ENCODE measurements around the gene MTA1.

DNA sequence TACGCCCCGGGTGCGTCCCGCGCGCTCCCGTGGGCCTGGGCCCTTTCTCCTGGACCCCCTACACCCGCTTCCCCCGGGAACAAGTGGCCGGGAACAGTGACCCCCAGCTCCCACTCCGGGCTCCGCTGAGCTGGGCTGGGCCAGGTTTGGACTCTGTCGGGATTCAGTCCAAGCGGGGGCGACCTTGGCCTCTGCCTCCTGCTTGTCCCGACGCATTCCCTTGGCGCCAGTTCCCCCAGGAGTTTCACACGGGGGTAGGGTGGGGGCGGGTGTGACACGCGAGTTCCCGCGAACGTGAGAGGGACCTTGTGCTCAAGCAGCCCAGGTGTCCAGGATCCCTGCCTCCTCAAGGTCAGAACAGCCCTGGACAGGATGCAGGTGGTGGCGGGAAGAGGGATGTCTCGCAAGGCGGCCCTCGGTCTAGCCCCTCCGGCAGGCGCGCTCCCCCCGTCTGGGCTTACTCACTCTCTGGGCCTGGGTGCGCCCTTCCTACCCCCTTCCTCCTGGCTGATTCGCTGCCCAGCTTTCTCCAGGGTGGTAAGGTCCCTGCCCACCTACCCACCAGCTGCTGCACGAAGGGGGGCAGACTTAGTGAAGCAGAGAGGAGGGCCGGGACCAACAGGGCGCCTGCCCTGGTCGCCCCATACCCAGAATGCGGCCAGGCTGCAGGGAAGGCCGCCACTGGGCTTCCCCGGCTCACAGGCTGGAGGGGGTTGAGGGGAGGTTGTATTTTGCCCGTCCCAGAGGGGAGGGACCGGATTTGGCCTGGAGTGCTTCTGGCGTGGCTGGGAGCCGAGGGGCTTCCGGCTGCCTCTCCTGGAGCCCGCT, 55.9 kb downstream of the MTA1 start:
- TF ChIP-seq, protein P1, sequence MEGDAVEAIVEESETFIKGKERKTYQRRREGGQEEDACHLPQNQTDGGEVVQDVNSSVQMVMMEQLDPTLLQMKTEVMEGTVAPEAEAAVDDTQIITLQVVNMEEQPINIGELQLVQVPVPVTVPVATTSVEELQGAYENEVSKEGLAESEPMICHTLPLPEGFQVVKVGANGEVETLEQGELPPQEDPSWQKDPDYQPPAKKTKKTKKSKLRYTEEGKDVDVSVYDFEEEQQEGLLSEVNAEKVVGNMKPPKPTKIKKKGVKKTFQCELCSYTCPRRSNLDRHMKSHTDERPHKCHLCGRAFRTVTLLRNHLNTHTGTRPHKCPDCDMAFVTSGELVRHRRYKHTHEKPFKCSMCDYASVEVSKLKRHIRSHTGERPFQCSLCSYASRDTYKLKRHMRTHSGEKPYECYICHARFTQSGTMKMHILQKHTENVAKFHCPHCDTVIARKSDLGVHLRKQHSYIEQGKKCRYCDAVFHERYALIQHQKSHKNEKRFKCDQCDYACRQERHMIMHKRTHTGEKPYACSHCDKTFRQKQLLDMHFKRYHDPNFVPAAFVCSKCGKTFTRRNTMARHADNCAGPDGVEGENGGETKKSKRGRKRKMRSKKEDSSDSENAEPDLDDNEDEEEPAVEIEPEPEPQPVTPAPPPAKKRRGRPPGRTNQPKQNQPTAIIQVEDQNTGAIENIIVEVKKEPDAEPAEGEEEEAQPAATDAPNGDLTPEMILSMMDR (IDR thresholded peaks at IDR 0.05), result no peak
- no peak for TF ChIP-seq MAFK (IDR thresholded peaks at IDR 0.05; ENCODE audit: partially characterized antibody)
- no peak for TF ChIP-seq NR3C1 (IDR thresholded peaks at IDR 0.05)
